Right lobe of liver (tissue), 4 donors: ENCODE results near the gene PDK1.

Source experiments
- POLR2A ChIP-seq: fragments of 450-650 bp; IDR thresholded peaks from one replicate; pipeline ENCODE4 v1.6.1; 2017; ENCODE audit warnings: antibody characterized with exemption, mild to moderate bottlenecking
- TF ChIP-seq, protein P1 (sequence below), 4 donors: fragments of 200-600 bp in 3 of 4; fragments of 450-650 bp in 1 of 4; IDR thresholded peaks; one replicate each; pipeline versions ENCODE4 v1.5.1 to v1.8.0; 2016 to 2022; ENCODE audit warnings: antibody characterized with exemption in 4 of 4, mild to moderate bottlenecking in 2 of 4
- donor health status: DM: no; HTN: no; CAD: no.
- donor health status: DM: no; HTN: no; CAD: no.
- donor health status: DM: no; HTN: yes; CAD: no.

DNA sequence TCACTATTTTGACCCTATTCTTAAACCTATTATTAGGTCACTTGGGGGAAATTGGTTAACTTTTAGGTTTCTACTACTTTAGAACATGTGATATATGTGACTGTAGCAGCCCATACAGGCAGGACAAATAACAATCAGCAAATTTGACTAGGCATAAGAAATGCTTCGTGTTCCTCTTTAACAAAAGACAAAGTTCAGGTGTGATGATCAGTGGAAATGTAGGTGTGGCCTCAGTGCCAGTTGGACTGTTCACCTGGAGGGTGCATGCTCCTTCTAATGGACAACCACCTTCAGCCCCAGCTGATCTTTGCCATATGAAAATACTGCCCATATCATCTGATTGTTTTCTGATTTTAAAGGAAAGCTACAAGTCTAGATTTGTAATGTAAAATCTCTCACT is 6.4 kb downstream of the PDK1 start:
- TF ChIP-seq, protein P1, sequence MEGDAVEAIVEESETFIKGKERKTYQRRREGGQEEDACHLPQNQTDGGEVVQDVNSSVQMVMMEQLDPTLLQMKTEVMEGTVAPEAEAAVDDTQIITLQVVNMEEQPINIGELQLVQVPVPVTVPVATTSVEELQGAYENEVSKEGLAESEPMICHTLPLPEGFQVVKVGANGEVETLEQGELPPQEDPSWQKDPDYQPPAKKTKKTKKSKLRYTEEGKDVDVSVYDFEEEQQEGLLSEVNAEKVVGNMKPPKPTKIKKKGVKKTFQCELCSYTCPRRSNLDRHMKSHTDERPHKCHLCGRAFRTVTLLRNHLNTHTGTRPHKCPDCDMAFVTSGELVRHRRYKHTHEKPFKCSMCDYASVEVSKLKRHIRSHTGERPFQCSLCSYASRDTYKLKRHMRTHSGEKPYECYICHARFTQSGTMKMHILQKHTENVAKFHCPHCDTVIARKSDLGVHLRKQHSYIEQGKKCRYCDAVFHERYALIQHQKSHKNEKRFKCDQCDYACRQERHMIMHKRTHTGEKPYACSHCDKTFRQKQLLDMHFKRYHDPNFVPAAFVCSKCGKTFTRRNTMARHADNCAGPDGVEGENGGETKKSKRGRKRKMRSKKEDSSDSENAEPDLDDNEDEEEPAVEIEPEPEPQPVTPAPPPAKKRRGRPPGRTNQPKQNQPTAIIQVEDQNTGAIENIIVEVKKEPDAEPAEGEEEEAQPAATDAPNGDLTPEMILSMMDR (IDR thresholded peaks at IDR 0.05), result no peak
- TF ChIP-seq POLR2A, result no peak
